Uterus (tissue), 2 donors: ENCODE measurements around the gene NRM.

Source experiments
- POLR2A ChIP-seq, 2 donors: fragments of 450-650 bp; IDR thresholded peaks; one replicate each; pipeline ENCODE4 v1.6.1; 2016; ENCODE audit warnings: antibody characterized with exemption in 2 of 2, mild to moderate bottlenecking in 1 of 2, moderate library complexity in 1 of 2
- TF ChIP-seq, protein P1 (sequence below), 4 experiments: fragments of 200-600 bp in 2 of 4; fragments of 450-650 bp in 2 of 4; sonication (generic) in 2 of 4; IDR thresholded peaks; one replicate each; pipeline ENCODE4 v1.5.1; 2016 to 2019; ENCODE audit warnings: antibody characterized with exemption in 4 of 4, mild to moderate bottlenecking in 2 of 4, moderate library complexity in 1 of 4

DNA sequence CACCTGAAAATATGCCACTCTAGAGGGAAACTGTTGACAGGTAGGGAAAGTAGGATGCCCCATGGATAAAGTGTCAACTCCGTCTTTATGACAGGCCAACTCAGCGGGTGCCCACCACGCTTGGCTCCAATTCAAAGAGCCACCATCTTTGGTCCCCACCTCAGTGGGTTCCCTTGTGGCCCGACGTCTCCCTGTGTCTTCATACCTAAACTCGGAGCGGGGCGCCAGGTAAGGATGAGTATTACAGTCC is 26.0 kb upstream of the NRM start:
- TF ChIP-seq, protein P1, sequence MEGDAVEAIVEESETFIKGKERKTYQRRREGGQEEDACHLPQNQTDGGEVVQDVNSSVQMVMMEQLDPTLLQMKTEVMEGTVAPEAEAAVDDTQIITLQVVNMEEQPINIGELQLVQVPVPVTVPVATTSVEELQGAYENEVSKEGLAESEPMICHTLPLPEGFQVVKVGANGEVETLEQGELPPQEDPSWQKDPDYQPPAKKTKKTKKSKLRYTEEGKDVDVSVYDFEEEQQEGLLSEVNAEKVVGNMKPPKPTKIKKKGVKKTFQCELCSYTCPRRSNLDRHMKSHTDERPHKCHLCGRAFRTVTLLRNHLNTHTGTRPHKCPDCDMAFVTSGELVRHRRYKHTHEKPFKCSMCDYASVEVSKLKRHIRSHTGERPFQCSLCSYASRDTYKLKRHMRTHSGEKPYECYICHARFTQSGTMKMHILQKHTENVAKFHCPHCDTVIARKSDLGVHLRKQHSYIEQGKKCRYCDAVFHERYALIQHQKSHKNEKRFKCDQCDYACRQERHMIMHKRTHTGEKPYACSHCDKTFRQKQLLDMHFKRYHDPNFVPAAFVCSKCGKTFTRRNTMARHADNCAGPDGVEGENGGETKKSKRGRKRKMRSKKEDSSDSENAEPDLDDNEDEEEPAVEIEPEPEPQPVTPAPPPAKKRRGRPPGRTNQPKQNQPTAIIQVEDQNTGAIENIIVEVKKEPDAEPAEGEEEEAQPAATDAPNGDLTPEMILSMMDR (IDR thresholded peaks at IDR 0.05) = no peak
- TF ChIP-seq POLR2A (IDR thresholded peaks at IDR 0.05) = no peak
